Vagina (tissue), 2 donors: ENCODE results near the gene SLC10A3. TPM values are rescaled to one million over a fixed set of nuclear protein-coding genes. Genes with fewer than 3 reads are reported as not detected.

Experiments
- DNase-seq, 2 donors: peaks; one replicate each; pipeline ENCODE4 v3.0.0-alpha.2; 2017; ENCODE audit errors: extremely low spot score in 2 of 2
- H3K27ac ChIP-seq: fragments of 200-600 bp; sonication (generic); one replicate; pipeline ENCODE4 v1.5.1; 2019
- H3K27me3 ChIP-seq: fragments of 200-600 bp; sonication (generic); one replicate; pipeline ENCODE4 v1.5.1; 2019
- H3K36me3 ChIP-seq, 2 donors: fragments of 200-600 bp; sonication (generic); one replicate each; pipeline ENCODE4 v1.5.1; 2017 to 2019
- H3K4me1 ChIP-seq: fragments of 200-600 bp; sonication (generic); one replicate; pipeline ENCODE4 v1.5.1; 2019
- H3K4me3 ChIP-seq, 2 donors: fragments of 200-600 bp; sonication (generic); 1 replicate in 1 of 2; 2 replicates in 1 of 2; pipeline ENCODE4 v1.5.1; 2016 to 2019
- H3K9me3 ChIP-seq: fragments of 200-600 bp; sonication (generic); one replicate; pipeline ENCODE4 v1.5.1; 2019
- POLR2A ChIP-seq, 2 donors: fragments of 450-650 bp; IDR thresholded peaks; one replicate each; pipeline ENCODE4 v1.6.1; 2017; ENCODE audit warnings: antibody characterized with exemption in 2 of 2, mild to moderate bottlenecking in 2 of 2, moderate library complexity in 2 of 2
- POLR2AphosphoS5 ChIP-seq, 2 donors: sonication (generic); formaldehyde crosslinking; IDR thresholded peaks; one replicate each; pipeline ENCODE4 v1.9.0; 2017; ENCODE audit warnings: antibody characterized with exemption in 2 of 2, mild to moderate bottlenecking in 2 of 2, low read depth in 1 of 2; ENCODE audit not compliant: insufficient read depth in 1 of 2
- intact Hi-C: fragments of 100-400 bp; cut with DNase I; formaldehyde crosslinking; loops from one replicate; pipeline ENCODE4 v1.15.1; 2023
- total RNA-seq: library from RNA; depleted of rRNA; stranded (reverse); fragments of >200 nt; gene quantifications from one replicate; pipeline ENCODE4 v1.2.3, GENCODE V29; 2016
- TF ChIP-seq, protein P1 (sequence below), 3 experiments: fragments of 450-650 bp in 2 of 3; fragments of 200-600 bp in 1 of 3; sonication (generic) in 1 of 3; IDR thresholded peaks; one replicate each; pipeline ENCODE4 v1.5.1; 2017 to 2019; ENCODE audit warnings: antibody characterized with exemption in 3 of 3, mild to moderate bottlenecking in 2 of 3, moderate library complexity in 2 of 3

SLC10A3 gene
- total RNA-seq, 1 donor from 2014 or later: 28.2 TPM

GRCh38 chrX:154469880-154470279, 20.5 kb downstream of the SLC10A3 start:
- TF ChIP-seq POLR2A (IDR thresholded peaks at IDR 0.05) (no peak), POLR2AphosphoS5 (IDR thresholded peaks at IDR 0.05; ENCODE audit: insufficient read depth in 1 of 2, low read depth in 1 of 2) (no peak)
- TF ChIP-seq, protein P1, sequence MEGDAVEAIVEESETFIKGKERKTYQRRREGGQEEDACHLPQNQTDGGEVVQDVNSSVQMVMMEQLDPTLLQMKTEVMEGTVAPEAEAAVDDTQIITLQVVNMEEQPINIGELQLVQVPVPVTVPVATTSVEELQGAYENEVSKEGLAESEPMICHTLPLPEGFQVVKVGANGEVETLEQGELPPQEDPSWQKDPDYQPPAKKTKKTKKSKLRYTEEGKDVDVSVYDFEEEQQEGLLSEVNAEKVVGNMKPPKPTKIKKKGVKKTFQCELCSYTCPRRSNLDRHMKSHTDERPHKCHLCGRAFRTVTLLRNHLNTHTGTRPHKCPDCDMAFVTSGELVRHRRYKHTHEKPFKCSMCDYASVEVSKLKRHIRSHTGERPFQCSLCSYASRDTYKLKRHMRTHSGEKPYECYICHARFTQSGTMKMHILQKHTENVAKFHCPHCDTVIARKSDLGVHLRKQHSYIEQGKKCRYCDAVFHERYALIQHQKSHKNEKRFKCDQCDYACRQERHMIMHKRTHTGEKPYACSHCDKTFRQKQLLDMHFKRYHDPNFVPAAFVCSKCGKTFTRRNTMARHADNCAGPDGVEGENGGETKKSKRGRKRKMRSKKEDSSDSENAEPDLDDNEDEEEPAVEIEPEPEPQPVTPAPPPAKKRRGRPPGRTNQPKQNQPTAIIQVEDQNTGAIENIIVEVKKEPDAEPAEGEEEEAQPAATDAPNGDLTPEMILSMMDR (IDR thresholded peaks at IDR 0.05): no peak
- intact Hi-C loops: no loop called here
- peaks cover 0 to 51% of the 10 kb centered on the region in 2 donors for H3K36me3 ChIP-seq
- DNase-seq: no peak
- no peaks in the 10 kb centered on the region for H3K4me1 ChIP-seq
- H3K4me3 ChIP-seq: no peak overlapping the region
- no peak overlapping the region for H3K27ac ChIP-seq
- no peaks in the 10 kb centered on the region for H3K27me3 ChIP-seq
- H3K9me3 ChIP-seq: no peaks in the 10 kb centered on the region

GRCh38 chrX:154469114-154469513, 21.3 kb downstream of the SLC10A3 start:
- intact Hi-C loops: no loop called here
- TF ChIP-seq, protein P1 (IDR thresholded peaks at IDR 0.05): no peak
- TF ChIP-seq POLR2AphosphoS5 (IDR thresholded peaks at IDR 0.05; ENCODE audit: insufficient read depth in 1 of 2, low read depth in 1 of 2) (no peak), POLR2A (IDR thresholded peaks at IDR 0.05) (no peak)
- H3K27ac ChIP-seq: no peak overlapping the region
- H3K27me3 ChIP-seq: no peaks in the 10 kb centered on the region
- no peaks in the 10 kb centered on the region for H3K4me1 ChIP-seq
- no peak for DNase-seq
- H3K36me3 ChIP-seq: peaks cover 0 to 56% of the 10 kb centered on the region in 2 donors
- no peaks in the 10 kb centered on the region for H3K9me3 ChIP-seq
- no peak overlapping the region for H3K4me3 ChIP-seq

DNA sequence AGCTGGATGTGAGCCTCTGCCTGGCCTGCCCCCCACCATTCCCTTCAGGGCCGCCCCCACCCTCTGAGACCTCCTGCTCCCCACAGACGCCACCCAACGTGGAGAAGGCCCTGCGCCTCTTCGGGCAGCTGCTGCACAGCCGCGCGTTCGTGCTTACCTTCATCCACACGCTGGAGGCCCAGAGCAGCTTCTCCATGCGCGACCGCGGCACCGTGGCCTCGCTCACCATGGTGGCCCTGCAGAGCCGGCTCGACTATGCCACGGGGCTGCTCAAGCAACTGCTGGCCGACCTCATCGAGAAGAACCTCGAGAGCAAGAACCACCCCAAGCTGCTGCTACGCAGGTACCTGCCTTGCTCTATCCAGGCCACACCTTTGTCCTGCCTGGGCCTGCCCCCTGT, 22.2 kb downstream of the SLC10A3 start:
- peaks cover 0 to 56% of the 10 kb centered on the region in 2 donors for H3K36me3 ChIP-seq
- TF ChIP-seq, protein P1 (IDR thresholded peaks at IDR 0.05): no peak
- no peak for TF ChIP-seq POLR2A (IDR thresholded peaks at IDR 0.05)
- TF ChIP-seq POLR2AphosphoS5 (IDR thresholded peaks at IDR 0.05; ENCODE audit: insufficient read depth in 1 of 2, low read depth in 1 of 2): no peak
- no peaks in the 10 kb centered on the region for H3K4me1 ChIP-seq
- H3K9me3 ChIP-seq: no peaks in the 10 kb centered on the region
- intact Hi-C loops: no loop called here
- no peak overlapping the region for H3K27ac ChIP-seq
- DNase-seq: no peak
- no peak overlapping the region for H3K4me3 ChIP-seq
- H3K27me3 ChIP-seq: no peaks in the 10 kb centered on the region

- Histone ChIP-seq H3K27ac (no peak overlapping the region), H3K4me3 (no peak overlapping the region), H3K36me3 (peaks cover 0 to 56% of the 10 kb centered on the region in 2 donors), H3K27me3 (no peaks in the 10 kb centered on the region), H3K9me3 (no peaks in the 10 kb centered on the region), H3K4me1 (no peaks in the 10 kb centered on the region)
- TF ChIP-seq POLR2AphosphoS5 (IDR thresholded peaks at IDR 0.05; ENCODE audit: insufficient read depth in 1 of 2, low read depth in 1 of 2) (no peak), POLR2A (IDR thresholded peaks at IDR 0.05) (no peak)
- TF ChIP-seq, protein P1 (IDR thresholded peaks at IDR 0.05): no peak
- DNase-seq: no peak
- intact Hi-C loops: no loop called here
Measured at GRCh38 chrX:154467556-154467955, 22.9 kb downstream of the SLC10A3 start.

DNA sequence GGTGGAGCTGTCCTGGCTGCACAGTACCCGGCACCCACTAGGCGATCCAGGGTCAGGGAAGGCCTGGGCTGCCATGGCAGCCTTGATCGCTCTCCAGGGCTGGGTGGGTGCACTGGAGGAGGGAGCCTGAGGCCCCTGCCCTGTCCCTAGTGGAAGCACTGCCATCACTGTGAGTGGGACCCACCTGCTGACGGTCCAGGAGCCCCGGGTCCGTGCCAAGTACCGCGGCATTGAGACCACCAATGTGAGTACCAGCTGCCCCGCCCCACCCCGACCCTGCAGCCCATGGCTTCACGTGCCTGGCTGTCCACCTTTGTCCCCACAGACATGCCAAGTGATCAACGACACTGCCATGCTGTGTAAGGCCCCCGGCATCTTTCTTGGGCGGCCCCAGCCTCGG, 23.5 kb downstream of the SLC10A3 start:
- no peak overlapping the region for H3K27ac ChIP-seq
- TF ChIP-seq POLR2A (IDR thresholded peaks at IDR 0.05): no peak
- TF ChIP-seq, protein P1 (IDR thresholded peaks at IDR 0.05): no peak
- no peak for TF ChIP-seq POLR2AphosphoS5 (IDR thresholded peaks at IDR 0.05; ENCODE audit: insufficient read depth in 1 of 2, low read depth in 1 of 2)
- DNase-seq: no peak
- no peaks in the 10 kb centered on the region for H3K9me3 ChIP-seq
- intact Hi-C loops: no loop called here
- peaks cover 0 to 56% of the 10 kb centered on the region in 2 donors for H3K36me3 ChIP-seq
- no peaks in the 10 kb centered on the region for H3K27me3 ChIP-seq
- H3K4me1 ChIP-seq: no peaks in the 10 kb centered on the region
- no peak overlapping the region for H3K4me3 ChIP-seq
